GM18520 (cell line): Measurements from ENCODE around the gene THRA.

Source experiments
- ATAC-seq: cut with Tn5 transposase; IDR thresholded peaks from one replicate; pipeline ENCODE4 v1.9.1; 2021; ENCODE audit not compliant: unreplicated experiment

THRA gene

DNA sequence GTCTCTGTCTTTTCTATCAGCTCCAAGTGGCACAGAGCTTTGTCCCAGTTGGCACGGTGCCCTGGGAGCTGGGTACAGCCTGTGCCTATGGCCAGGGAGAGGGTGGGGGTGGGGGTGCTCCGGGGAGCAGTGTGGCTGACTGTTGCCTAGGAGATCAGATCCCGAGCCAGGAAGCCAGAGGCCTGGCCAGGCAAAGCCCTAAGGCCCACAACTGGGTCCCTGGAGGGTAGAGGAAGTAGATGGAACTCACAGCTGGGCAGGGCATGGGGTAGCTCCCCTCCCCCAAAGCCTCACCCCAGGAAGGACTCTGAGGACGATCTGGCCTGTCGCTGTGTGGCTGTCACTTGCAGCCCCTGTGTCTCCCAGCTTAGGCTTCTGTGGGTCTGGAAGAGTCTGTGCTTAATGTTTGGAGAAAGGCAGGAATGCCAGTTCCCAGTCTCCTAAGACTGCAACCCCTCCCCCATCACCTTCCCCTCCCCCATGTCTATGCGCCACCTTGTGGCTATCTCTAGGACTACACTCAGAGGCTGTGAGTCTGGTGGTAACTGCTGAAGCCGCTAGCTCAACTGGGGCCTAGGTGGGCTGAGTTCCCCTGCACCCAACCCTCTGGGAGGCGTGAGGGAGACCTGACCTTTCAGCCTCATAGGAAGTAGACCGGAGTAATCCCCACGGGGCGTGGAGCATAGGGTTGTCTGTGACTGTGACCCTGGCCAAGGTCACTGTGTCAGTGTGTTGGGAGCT lies 12.6 kb downstream of the THRA start:
- ATAC-seq = no peak

DNA sequence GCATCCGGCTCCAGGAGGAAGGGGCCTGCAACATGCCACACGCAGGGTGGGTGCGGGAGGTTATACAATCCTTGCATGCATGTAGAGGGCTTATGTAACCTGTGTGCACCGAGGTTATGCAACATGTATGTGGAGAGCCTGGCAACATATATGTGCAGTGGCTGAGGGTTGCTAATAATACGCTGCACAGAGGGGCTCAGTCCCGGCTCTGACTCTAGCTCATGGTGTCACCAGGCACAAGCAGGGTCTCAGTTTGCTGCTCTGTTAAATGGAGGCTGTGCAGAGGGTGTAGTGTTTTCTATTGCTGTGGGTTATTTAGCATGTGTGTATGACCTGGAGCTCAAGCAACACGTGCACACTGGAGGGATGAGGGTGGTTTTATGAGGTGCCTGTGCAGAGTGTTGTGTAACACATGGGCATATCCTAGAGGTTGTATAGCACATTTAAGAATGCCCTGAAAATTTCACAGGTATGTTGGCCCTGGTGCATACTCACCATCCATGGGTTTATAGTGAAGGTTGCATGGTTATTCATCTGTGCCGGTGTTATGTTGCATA lies 13.3 kb downstream of the THRA start:
- no peak for ATAC-seq

DNA sequence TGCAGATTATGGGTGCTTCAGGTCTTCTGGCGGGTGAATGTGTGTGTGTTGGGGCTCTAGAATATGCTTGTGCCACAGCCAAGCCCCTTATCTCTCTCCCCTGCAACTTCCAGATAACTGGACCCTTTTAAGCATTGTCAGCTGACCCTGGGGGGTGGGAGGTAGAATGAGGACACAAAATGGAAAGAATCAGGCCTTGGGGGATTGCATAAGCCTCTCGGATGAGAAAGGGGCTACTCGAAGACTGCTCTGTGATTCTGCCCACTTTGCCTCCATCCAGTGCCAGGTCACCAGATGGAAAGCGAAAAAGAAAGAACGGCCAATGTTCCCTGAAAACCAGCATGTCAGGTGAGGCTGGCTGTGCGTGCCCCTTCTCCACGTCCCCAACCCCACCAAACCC lies 13.8 kb downstream of the THRA start:
- ATAC-seq = no peak

DNA sequence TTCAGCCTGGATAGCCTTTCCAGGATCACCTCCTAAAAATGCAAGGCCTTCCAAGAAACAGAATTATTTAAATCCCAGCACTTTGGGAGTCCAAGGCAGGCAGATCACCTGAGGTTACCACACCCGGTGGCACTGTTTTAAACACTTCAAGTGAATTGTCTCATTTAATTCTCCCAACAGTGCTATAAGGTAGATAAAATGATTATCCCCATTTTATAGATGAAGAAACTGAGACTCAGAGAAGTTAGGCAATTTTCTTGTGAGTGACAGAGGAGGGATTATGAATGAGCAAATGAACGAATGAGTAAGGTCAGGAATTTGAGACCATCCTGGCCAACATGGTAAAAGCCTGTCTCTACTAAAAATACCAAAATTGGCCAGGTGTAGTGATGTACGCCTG lies 16.8 kb downstream of the THRA start:
- no peak for ATAC-seq

DNA sequence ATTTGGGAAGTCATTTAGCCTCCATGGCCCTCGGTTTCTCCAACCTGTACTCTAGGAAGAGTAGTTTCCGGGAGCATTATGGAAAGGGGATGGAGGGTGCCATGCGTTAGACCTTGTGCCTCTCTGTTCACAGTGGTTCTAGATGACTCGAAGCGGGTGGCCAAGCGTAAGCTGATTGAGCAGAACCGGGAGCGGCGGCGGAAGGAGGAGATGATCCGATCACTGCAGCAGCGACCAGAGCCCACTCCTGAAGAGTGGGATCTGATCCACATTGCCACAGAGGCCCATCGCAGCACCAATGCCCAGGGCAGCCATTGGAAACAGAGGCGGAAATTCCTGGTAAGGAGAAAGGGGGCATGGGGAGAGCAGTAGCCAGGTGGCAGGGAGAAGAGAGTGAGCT lies 21.7 kb downstream of the THRA start:
- ATAC-seq = no peak

DNA sequence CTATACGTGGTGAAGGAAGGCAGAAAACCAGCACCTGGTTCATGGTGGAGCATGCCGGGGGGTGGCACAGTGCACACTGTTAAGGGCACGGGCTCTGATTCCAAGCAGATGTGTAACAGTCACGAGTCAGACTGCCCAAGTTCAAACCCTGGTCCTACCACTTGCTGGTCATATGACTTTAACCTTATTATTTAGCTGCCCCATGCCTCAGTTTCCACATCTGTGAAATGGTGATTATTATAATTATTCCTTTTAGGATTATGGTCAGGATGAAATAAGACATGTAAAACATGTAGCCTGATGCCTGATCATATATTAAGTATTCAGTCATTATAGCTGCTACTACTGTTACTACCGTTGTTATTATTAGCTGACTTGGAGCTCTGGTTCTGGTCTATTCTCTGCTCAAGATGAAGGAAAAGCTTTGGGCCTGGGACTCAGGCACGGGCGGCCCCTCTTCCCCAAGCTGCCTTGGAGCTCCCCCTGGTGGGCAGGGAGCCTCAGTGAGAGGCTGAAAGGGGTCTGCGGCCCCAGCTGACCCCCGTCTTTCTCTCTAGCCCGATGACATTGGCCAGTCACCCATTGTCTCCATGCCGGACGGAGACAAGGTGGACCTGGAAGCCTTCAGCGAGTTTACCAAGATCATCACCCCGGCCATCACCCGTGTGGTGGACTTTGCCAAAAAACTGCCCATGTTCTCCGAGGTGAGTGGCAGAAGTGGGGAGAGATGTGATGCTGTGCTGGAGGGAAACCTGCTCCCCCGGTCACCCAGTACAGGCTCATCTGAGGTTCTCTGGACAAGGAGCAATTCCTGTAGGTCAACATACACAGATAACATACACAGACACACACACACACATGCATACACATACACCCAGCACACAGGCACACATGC lies 23.6 kb downstream of the THRA start:
- no peak for ATAC-seq

DNA sequence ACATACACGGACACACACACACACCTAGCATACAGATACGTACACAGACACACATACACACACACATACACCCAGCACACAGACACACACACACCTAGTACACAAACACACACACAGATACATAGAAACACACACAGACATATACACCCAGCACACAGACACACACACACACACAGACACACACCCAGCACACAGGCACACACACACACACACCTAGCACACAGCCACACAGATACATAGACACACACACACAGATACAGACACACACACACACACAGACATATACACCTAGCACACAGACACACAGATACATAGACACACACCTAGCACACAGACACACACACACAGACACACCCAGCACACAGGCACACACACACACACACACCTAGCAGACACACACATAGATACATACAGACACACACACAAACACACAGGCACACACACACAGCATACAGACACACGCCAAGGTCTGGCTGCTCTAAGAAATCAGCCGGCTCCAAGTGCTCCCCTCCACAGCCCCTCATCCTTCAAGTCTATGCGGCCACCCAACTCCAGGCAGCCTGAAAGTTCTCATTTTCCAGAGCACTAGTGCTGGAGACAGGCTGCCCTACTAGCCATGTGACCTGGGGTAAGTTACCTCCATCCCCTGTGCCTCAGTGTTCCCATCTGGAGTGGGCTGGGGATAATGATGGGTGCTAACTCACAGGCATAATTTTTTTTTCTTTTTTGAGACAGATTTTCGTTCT lies 24.5 kb downstream of the THRA start:
- no peak for ATAC-seq

DNA sequence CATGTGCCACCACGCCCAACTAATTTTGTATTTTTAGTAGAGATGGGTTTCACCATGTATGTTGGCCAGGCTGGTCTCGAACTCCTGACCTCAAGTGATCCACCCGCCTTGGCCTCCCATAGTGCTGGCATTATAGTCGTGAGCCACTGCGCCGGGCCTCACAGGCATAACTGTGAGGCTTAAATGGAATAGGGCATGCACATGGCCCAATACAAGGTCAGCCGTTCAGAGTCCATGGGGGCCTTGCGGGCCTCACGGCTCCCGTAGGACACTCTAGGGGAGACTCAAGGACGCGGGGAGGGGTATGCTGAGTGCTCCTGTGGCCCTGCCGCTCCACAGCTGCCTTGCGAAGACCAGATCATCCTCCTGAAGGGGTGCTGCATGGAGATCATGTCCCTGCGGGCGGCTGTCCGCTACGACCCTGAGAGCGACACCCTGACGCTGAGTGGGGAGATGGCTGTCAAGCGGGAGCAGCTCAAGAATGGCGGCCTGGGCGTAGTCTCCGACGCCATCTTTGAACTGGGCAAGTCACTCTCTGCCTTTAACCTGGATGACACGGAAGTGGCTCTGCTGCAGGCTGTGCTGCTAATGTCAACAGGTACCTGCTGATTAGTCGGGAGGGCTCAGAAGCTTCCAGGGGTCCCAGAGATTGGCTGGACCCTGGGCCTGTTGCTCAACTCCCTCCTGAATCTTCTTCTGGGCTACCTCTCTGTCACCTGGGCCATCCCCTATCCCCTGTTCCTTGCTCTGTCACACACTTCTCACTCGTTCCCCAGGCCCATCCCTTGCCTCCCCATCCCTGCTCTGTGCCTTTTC lies 25.3 kb downstream of the THRA start:
- ATAC-seq = no peak

DNA sequence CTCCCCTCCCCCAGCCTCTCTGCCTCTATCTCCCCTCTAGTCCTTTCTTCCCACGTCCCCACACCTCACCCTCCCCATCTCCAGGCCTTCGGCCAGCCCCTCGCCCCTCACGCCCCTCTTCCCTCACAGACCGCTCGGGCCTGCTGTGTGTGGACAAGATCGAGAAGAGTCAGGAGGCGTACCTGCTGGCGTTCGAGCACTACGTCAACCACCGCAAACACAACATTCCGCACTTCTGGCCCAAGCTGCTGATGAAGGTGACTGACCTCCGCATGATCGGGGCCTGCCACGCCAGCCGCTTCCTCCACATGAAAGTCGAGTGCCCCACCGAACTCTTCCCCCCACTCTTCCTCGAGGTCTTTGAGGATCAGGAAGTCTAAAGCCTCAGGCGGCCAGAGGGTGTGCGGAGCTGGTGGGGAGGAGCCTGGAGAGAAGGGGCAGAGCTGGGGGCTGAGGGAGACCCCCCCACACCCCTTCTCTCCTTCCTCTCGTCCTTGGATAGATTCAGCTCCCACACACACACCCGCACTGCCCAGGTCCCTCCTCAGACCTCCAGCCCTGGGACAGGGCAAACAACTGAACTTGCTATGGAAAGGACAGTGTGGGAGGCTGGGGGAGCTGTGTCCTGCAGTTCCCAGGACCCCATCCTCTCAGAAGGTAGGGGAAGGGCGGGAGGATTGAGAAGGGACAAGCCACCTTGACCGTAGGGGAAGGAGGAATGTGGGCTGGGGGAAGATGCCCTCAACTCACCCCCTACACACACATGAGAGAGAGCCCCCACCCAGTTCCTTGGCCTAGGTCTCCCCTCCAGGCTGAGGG lies 26.5 kb downstream of the THRA start:
- ATAC-seq = no peak

DNA sequence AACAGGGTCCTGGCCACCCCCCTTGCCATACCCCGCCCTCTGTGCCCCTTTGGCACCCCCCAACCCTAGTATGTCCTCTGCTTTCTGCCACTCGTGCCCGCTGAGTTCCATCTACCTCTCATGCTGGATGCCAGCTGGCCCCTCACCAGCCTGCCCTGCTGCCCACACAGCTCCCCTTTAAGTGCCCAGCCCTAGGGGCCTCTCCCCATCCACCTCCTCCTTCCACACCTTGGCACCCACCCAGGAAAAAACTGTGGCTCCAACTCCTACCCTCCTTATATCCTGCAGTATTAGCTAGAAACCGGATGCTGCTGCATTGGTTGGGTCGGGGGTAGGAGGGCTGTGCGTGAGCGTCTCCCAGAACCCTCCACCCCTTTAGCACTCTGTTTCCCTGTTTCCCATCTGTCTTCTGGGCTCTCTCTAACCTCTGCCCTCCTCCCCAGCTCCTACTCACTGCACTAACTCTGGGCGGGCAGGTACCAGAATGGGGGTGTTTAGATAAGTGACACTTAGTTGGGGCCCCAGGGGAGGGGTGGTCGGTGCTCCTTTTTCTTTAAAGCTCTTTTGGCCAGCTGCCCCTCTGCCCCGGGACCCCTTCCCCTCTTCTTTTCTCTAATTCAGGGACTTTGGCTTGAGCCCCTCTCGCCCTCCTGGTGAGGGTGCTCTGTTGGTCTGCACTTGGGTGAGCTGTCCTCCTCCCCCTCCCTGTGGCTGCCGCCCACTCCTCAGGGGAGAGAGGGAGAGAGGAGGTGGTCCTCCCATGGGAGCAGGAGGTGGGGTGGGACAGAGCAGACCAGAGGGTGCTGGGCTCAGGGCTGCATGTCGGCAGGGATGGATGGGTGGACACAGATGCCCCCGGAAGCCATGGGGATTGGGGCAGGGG lies 27.7 kb downstream of the THRA start:
- no peak for ATAC-seq

DNA sequence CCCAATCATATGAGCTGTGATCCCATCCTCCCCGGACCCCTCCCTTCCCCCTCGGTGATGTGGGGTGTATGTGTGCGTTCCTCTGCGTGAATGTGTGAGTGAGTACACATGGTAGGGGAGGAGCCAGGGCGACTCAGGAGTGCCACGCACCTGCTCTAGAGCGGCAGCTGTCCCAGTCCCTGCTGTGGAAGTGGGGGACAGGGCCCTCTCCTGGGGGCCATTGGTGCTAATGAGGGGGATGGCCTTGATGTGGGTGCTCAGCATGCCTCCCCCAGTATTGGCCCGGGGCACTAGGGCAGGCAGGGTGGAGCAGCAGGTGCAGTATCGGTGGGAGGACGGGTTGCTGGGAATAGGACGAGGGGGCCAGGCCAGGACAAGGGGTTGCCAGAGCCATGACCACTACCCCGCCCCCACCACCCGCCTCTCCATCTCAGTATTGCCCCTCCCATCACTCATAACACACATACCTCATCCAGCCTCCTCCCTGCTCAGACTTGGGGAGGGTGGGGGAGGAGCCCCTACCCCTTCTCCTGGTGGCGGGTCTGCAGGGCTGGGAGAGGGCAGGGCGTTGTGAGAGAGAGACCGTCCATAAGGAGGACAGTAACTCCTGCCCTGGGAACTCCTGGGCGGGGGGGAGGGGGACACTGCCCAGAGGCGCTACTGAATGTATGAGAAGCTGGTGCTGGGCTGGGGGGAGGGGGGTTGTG lies 29.1 kb downstream of the THRA start:
- ATAC-seq = no peak

DNA sequence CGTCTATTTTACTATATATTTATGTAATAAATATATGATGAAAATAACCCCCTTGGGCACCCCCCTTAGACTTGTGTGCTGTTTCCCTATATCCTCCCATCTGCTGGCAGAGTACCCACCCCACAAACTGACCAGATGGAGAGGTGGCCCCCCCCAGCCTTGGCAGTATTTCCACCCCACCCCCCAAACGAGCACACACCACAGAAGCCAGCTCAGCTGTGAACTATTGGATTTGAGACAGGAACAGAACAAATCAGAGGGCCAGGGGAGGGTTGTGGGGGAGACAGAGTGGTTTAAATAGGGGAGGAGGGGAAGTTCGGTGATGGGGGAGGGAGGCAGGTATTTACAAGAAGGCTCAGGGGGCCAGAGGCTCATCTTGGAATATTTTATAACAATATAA lies 29.8 kb downstream of the THRA start:
- ATAC-seq = no peak

DNA sequence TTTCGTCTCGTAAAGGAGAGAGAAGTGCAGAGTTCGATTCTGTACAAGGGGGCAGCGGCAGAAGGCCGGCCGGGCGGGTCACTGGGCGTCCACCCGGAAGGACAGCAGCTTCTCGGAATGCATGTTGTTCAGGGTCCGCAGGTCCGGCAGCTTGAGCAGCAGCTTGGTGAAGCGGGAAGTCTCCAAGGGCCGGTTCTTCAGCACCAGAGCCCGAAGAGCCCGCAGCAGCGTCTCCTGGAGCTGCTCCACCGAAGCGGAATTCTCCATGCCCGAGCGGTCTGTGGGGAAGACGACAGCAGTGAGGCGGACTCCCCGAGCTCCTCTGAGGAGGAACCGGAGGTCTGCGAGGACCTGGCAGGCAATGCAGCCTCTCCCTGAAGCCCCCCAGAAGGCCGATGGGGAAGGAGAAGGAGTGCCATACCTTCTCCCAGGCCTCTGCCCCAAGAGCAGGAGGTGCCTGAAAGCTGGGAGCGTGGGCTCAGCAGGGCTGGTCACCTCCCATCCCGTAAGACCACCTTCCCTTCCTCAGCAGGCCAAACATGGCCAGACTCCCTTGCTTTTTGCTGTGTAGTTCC lies 30.3 kb downstream of the THRA start:
- ATAC-seq = no peak

DNA sequence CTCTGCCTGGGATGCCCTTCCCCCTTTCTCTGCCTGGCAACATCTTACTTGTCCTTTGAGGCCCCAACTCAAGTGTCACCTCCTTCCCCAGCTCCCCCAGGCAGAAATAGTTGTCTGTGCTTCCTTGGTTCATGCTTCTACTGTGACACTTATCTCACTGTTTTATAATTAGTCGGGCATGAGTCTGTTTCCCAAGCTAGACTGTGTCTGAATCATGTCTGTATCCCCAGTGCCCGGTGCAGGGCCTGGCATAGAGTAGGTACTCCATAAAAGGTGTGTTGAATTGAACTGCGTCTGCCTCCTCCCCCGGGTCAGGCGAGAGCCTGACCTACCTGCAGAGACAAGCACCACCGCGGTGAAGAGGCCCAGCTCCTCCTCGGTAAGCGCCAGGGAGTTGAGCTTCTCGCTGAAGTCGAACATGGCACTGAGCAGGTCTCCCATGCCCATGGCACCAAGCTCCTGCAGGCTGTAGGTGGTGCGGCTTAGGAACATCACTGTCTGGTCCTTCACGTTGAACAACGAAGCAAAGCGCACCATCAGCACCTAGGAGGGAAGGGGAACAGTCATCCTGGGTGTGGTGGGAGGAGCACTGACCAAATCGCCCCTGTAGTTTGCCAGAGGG lies 30.9 kb downstream of the THRA start:
- no peak for ATAC-seq

DNA sequence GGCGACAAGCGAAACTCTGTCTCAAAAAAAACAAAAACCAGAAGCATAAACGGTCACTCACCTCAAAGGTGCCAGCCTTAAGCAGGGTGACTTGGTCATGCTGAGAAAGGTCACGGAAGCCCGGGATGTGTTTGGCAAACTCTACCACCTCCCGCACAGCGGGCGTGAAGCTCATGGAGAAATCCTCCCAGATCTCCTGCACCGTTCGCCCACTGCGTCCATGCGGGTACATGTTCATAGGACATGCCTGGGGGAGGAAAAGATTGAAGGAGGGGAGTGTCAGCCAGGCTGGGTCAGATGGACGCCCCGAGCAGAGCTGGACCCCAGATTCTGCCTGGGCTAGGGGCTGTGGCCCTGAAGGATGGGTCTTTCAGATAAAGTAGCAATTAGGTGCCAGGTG lies 32.1 kb downstream of the THRA start:
- no peak for ATAC-seq

DNA sequence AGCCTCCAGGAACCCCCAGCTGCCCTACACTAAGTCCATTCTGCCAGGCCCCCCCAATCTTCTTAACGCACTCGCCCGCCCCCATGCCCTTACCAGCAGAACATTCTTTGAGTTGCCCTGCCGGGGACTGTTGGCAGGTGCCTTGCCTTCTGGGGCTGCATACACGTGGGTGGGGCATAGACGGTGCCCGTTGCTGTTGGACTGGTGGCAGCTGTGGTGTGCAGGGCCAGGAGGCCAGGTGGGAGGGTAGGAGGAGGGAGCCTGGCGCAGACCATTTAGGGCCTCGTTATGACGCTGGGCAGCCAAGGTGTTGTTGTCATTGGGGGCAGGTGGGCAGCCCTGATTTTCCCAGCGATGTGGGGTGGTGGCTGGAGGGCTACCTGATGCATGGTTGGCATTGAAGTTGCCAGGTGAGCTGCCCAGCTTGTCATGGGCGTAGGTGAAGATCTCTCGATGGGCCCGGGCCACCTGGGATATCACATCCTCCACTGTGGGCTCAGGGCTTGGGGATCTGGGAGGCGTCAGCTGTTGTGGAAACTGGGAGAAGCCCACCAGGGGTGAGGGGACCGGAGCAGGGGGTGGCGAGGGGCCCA lies 32.7 kb downstream of the THRA start:
- no peak for ATAC-seq
